Hepatocyte (in vitro differentiated cells): Measurements from ENCODE around the gene TNFRSF1A. TPM values are rescaled to one million over a fixed set of nuclear protein-coding genes. Genes with fewer than 3 reads are reported as not detected.
A peak's percentile ranks its signal among the peaks of the same experiment; 100 is the strongest.

ENCODE experiments used
- DNase-seq: peaks from one replicate; pipeline ENCODE4 v3.0.0-alpha.2; 2016; ENCODE audit warnings: low spot score
- H2AFZ ChIP-seq: fragments of 200-600 bp; sonication (generic); 2 replicates; pipeline ENCODE4 v1.6.0; 2016; ENCODE audit warnings: antibody characterized with exemption, mild to moderate bottlenecking
- H3K27ac ChIP-seq: fragments of 200-600 bp; sonication (generic); 2 replicates; pipeline ENCODE4 v1.5.1; 2016; ENCODE audit warnings: mild to moderate bottlenecking
- H3K27me3 ChIP-seq: fragments of 200-600 bp; sonication (generic); 2 replicates; pipeline ENCODE4 v1.6.1; 2016
- H3K36me3 ChIP-seq: fragments of 200-600 bp; sonication (generic); replicated peaks from 2 replicates; pipeline ENCODE4 v1.5.1; 2016; ENCODE audit warnings: low read depth; ENCODE audit not compliant: insufficient read depth
- H3K4me1 ChIP-seq: fragments of 200-600 bp; sonication (generic); 2 replicates; pipeline ENCODE4 v1.5.1; 2016; ENCODE audit warnings: mild to moderate bottlenecking, moderate library complexity; ENCODE audit not compliant: insufficient read depth
- H3K4me2 ChIP-seq: fragments of 200-600 bp; sonication (generic); 2 replicates; pipeline ENCODE4 v1.6.0; 2016
- H3K4me3 ChIP-seq: fragments of 200-600 bp; sonication (generic); 2 replicates; pipeline ENCODE4 v1.5.1; 2016; ENCODE audit warnings: mild to moderate bottlenecking
- H3K79me2 ChIP-seq: fragments of 200-600 bp; sonication (generic); 2 replicates; pipeline ENCODE4 v1.6.0; 2017; ENCODE audit warnings: mild to moderate bottlenecking
- H3K9me2 ChIP-seq: fragments of 200-600 bp; sonication (generic); replicated peaks from 2 replicates; pipeline ENCODE4 v1.6.0; 2017; ENCODE audit warnings: mild to moderate bottlenecking; ENCODE audit not compliant: insufficient read depth
- H3K9me3 ChIP-seq: fragments of 200-600 bp; sonication (generic); 2 replicates; pipeline ENCODE4 v1.5.1; 2016; ENCODE audit warnings: low read depth, mild to moderate bottlenecking
- H4K20me1 ChIP-seq: fragments of 200-600 bp; sonication (generic); 2 replicates; pipeline ENCODE4 v1.6.0; 2016; ENCODE audit warnings: mild to moderate bottlenecking; ENCODE audit not compliant: insufficient read depth, poor library complexity, severe bottlenecking
- CTCF ChIP-seq: fragments of 200-600 bp; sonication (generic); IDR thresholded peaks from 2 replicates; pipeline ENCODE4 v1.5.1; 2016; ENCODE audit warnings: antibody characterized with exemption, mild to moderate bottlenecking; ENCODE audit not compliant: poor library complexity
- EZH2 ChIP-seq: fragments of 200-600 bp; sonication (generic); IDR thresholded peaks from 2 replicates; pipeline ENCODE4 v1.6.1; 2016; ENCODE audit warnings: antibody characterized with exemption, mild to moderate bottlenecking, borderline replicate concordance
- EZH2phosphoT487 ChIP-seq: fragments of 200-600 bp; sonication (generic); IDR thresholded peaks from one replicate; pipeline ENCODE4 v1.6.1; 2018; ENCODE audit warnings: antibody characterized with exemption, mild to moderate bottlenecking, low read depth, moderate library complexity; ENCODE audit not compliant: unreplicated experiment, severe bottlenecking
- WGBS: methylation state at CpG from one replicate; pipeline ENCODE4 v1.1.6; 2016; ENCODE audit warnings: low lambda C conversion rate; ENCODE audit errors: missing lambda C conversion rate; 5-methylcytosine and 5-hydroxymethylcytosine counted together
- polyA plus RNA-seq: library from polyadenylated mRNA; unstranded; fragments of >200 nt; fragmentation: Nextera tagmentation; extraction: Ambion mirVana; gene quantifications from 2 replicates; pipeline ENCODE4 v1.2.1, GENCODE V29; 2016
- total RNA-seq: library from RNA; depleted of rRNA; stranded (reverse); fragments of >200 nt; gene quantifications from 2 replicates; pipeline ENCODE4 v1.2.3, GENCODE V29; 2014

Gene TNFRSF1A
- total and polyA plus RNA-seq, 2 experiments from 2014 or later: 147 to 168 TPM

- Histone ChIP-seq H3K79me2 (peaks cover 7% of the 10 kb centered on the region), H3K9me2 (no peaks in the 10 kb centered on the region), H3K36me3 (no peaks in the 10 kb centered on the region), H3K4me1 (peaks cover 63% of the 10 kb centered on the region), H3K4me2 (peak overlapping the region; percentile 62), H3K4me3 (no peak overlapping the region), H4K20me1 (no peaks in the 10 kb centered on the region), H2AFZ (no peak overlapping the region), H3K27ac (peak overlapping the region; percentile 91), H3K27me3 (no peaks in the 10 kb centered on the region), H3K9me3 (no peaks in the 10 kb centered on the region)
- no peak for DNase-seq
- WGBS: 46% methylated on average over 14 of the region's 14 CpGs
- no peak for TF ChIP-seq CTCF
- no peak for TF ChIP-seq EZH2
- TF ChIP-seq EZH2phosphoT487: no peak
Measured at GRCh38 chr12:6373022-6373787, 31.3 kb upstream of the TNFRSF1A start.

- Histone ChIP-seq H3K27ac (peak overlapping the region; percentile 91), H3K27me3 (no peaks in the 10 kb centered on the region), H4K20me1 (no peaks in the 10 kb centered on the region), H3K4me3 (no peak overlapping the region), H3K4me1 (peaks cover 56% of the 10 kb centered on the region), H3K79me2 (peaks cover 11% of the 10 kb centered on the region), H3K9me3 (no peaks in the 10 kb centered on the region), H3K4me2 (peak overlapping the region; percentile 62), H2AFZ (no peak overlapping the region), H3K9me2 (no peaks in the 10 kb centered on the region), H3K36me3 (no peaks in the 10 kb centered on the region)
- WGBS: 17% methylated on average over 8 of the region's 8 CpGs
- TF ChIP-seq CTCF (no peak), EZH2phosphoT487 (no peak), EZH2 (no peak)
- DNase-seq: peak; percentile 72
Measured at GRCh38 chr12:6372403-6373003, 30.6 kb upstream of the TNFRSF1A start.

- WGBS: 16% methylated on average over 15 of the region's 15 CpGs
- Histone ChIP-seq H4K20me1 (no peaks in the 10 kb centered on the region), H3K79me2 (peaks cover 14% of the 10 kb centered on the region), H3K9me2 (no peaks in the 10 kb centered on the region), H3K4me2 (peak overlapping the region; percentile 67), H3K4me1 (peaks cover 43% of the 10 kb centered on the region), H3K27me3 (no peaks in the 10 kb centered on the region), H3K4me3 (no peak overlapping the region), H3K9me3 (no peaks in the 10 kb centered on the region), H3K36me3 (no peaks in the 10 kb centered on the region), H3K27ac (peak overlapping the region; percentile 93), H2AFZ (no peak overlapping the region)
- peak; percentile 91 for DNase-seq
- peak; percentile 20 for TF ChIP-seq CTCF
- TF ChIP-seq EZH2phosphoT487: no peak
- TF ChIP-seq EZH2: no peak
Measured at GRCh38 chr12:6370994-6371754, 29.3 kb upstream of the TNFRSF1A start.
